HG03025 (cell line): ENCODE results near the gene LCA5L.
A peak's percentile ranks its signal among the peaks of the same experiment; 100 is the strongest.
"Not testable (repeated sequence)": the region's sequence is repeated elsewhere in the genome, so short reads cannot be mapped to it uniquely, and the experiment has no call there.

ENCODE experiments used
- ATAC-seq: cut with Tn5 transposase; IDR thresholded peaks from one replicate; pipeline ENCODE4 v1.9.1; 2021; ENCODE audit warnings: mild to moderate bottlenecking, moderate library complexity; ENCODE audit not compliant: unreplicated experiment, low FRiP score

Gene LCA5L

GRCh38 chr21:39388811-39389155 lies 56.8 kb downstream of the LCA5L start:
- ATAC-seq, result no peak

- ATAC-seq, result peak; percentile 75
These were observed 57.4 kb downstream of the LCA5L start for GRCh38 chr21:39388038-39388810.

- no peak for ATAC-seq
These were observed 58.0 kb downstream of the LCA5L start for GRCh38 chr21:39387461-39388037.

GRCh38 chr21:39386899-39387298 lies 58.7 kb downstream of the LCA5L start:
- no peak for ATAC-seq

- no peak for ATAC-seq
These were observed 59.4 kb downstream of the LCA5L start for GRCh38 chr21:39386194-39386593.

GRCh38 chr21:39385299-39386145 lies 60.1 kb downstream of the LCA5L start:
- no peak for ATAC-seq

GRCh38 chr21:39384674-39385298 lies 60.8 kb downstream of the LCA5L start:
- no peak for ATAC-seq

GRCh38 chr21:39382096-39382495 lies 63.5 kb downstream of the LCA5L start:
- not testable (repeated sequence) for ATAC-seq

- no peak for ATAC-seq
These were observed 64.6 kb downstream of the LCA5L start for GRCh38 chr21:39381009-39381408.

- ATAC-seq, result peak; percentile 96
These were observed 65.3 kb downstream of the LCA5L start for GRCh38 chr21:39379986-39380891.

GRCh38 chr21:39377444-39378050 lies 68.0 kb downstream of the LCA5L start:
- ATAC-seq, result no peak

- ATAC-seq, result no peak
These were observed 70.1 kb downstream of the LCA5L start for GRCh38 chr21:39375446-39375845.

GRCh38 chr21:39374046-39374445 lies 71.5 kb downstream of the LCA5L start:
- ATAC-seq, result no peak

GRCh38 chr21:39373634-39374033 lies 71.9 kb downstream of the LCA5L start:
- ATAC-seq, result no peak

- ATAC-seq, result not testable (repeated sequence)
These were observed 75.7 kb downstream of the LCA5L start for GRCh38 chr21:39369896-39370288.

GRCh38 chr21:39367783-39368182 lies 77.8 kb downstream of the LCA5L start:
- ATAC-seq, result no peak

GRCh38 chr21:39366563-39366962 lies 79.0 kb downstream of the LCA5L start:
- ATAC-seq, result no peak

GRCh38 chr21:39364949-39365348 lies 80.6 kb downstream of the LCA5L start:
- ATAC-seq, result no peak
